Measurements from ENCODE around the gene TRIO. TPM values are rescaled to one million over a fixed set of nuclear protein-coding genes. Genes with fewer than 3 reads are reported as not detected.

Gene TRIO
- total RNA-seq, 1 donor from 2014 or later = 223 TPM

GRCh38 chr5:14134083-14134482 lies 9.1 kb upstream of the TRIO start:
- CTCF ChIA-PET = interaction anchor here (1.2 to 1.7 kb wide), 2 partner anchors 25 to 136 kb away, joined by 3 read pairs; no protein-coding TSS in a partner anchor

GRCh38 chr5:14134771-14135170 lies 8.4 kb upstream of the TRIO start:
- no peak for ATAC-seq (ENCODE audit: low read depth)
- no peaks in the 10 kb centered on the region for H3K36me3 Mint-ChIP-seq (ENCODE audit: low read depth)
- intact Hi-C loops (cut with micrococcal nuclease) = no loop called here
- no peaks in the 10 kb centered on the region for H3K4me1 Mint-ChIP-seq
- H3K27ac Mint-ChIP-seq = no peak overlapping the region
- no peak overlapping the region for H3K4me3 Mint-ChIP-seq
- ChIA-PET POLR2A (no interaction called here), CTCF (interaction anchor here (1.7 kb wide), 1 partner anchor 26 kb away, joined by 3 read pairs; no protein-coding TSS in a partner anchor)
- H3K9me3 Mint-ChIP-seq = peaks cover 10% of the 10 kb centered on the region
- H3K27me3 Mint-ChIP-seq = peaks cover 6% of the 10 kb centered on the region
- TF ChIP-seq CTCF (IDR thresholded peaks at IDR 0.05) = no peak
- no peak for DNase-seq

More at GRCh38 chr5:14134083-14134482, 9.1 kb upstream of the TRIO start:
- no peaks in the 10 kb centered on the region for H3K36me3 Mint-ChIP-seq (ENCODE audit: low read depth)
- no peak overlapping the region for H3K27ac Mint-ChIP-seq
- H3K27me3 Mint-ChIP-seq = peaks cover 5% of the 10 kb centered on the region
- TF ChIP-seq CTCF (IDR thresholded peaks at IDR 0.05) = no peak
- no peak for ATAC-seq (ENCODE audit: low read depth)
- DNase-seq = no peak
- H3K4me3 Mint-ChIP-seq = no peak overlapping the region
- H3K9me3 Mint-ChIP-seq = peaks cover 10% of the 10 kb centered on the region
- H3K4me1 Mint-ChIP-seq = no peaks in the 10 kb centered on the region
- POLR2A ChIA-PET = interaction anchor here (0.6 kb wide), 1 partner anchor 122 kb away, joined by 6 read pairs; no protein-coding TSS in a partner anchor
- intact Hi-C loops (cut with micrococcal nuclease) = no loop called here

GRCh38 chr5:14135621-14136020 lies 7.5 kb upstream of the TRIO start:
- Mint-ChIP-seq H3K4me1 (no peaks in the 10 kb centered on the region), H3K36me3 (ENCODE audit: low read depth) (no peaks in the 10 kb centered on the region), H3K27me3 (peaks cover 6% of the 10 kb centered on the region), H3K27ac (no peak overlapping the region), H3K4me3 (no peak overlapping the region), H3K9me3 (peaks cover 10% of the 10 kb centered on the region)
- ATAC-seq (ENCODE audit: low read depth) (no peak), DNase-seq (no peak)
- intact Hi-C loops (cut with micrococcal nuclease) = no loop called here
- TF ChIP-seq CTCF (IDR thresholded peaks at IDR 0.05) = no peak
- CTCF ChIA-PET = no interaction called here
- POLR2A ChIA-PET = no interaction called here

GRCh38 chr5:14136228-14136627 lies 6.9 kb upstream of the TRIO start:
- H3K4me1 Mint-ChIP-seq = no peaks in the 10 kb centered on the region
- H3K36me3 Mint-ChIP-seq (ENCODE audit: low read depth) = no peaks in the 10 kb centered on the region
- ChIA-PET CTCF (no interaction called here), POLR2A (interaction anchor here (0.6 kb wide), 1 partner anchor 822 kb away, joined by 5 read pairs; no protein-coding TSS in a partner anchor)
- DNase-seq = no peak
- no peak overlapping the region for H3K4me3 Mint-ChIP-seq
- ATAC-seq (ENCODE audit: low read depth) = no peak
- no peak for TF ChIP-seq CTCF (IDR thresholded peaks at IDR 0.05)
- H3K27ac Mint-ChIP-seq = no peak overlapping the region
- intact Hi-C loops (cut with micrococcal nuclease) = no loop called here
- H3K27me3 Mint-ChIP-seq = peaks cover 6% of the 10 kb centered on the region
- H3K9me3 Mint-ChIP-seq = peaks cover 10% of the 10 kb centered on the region

- Mint-ChIP-seq H3K4me1 (peaks cover 7% of the 10 kb centered on the region), H3K36me3 (ENCODE audit: low read depth) (no peaks in the 10 kb centered on the region), H3K27me3 (peaks cover 6% of the 10 kb centered on the region), H3K4me3 (no peak overlapping the region), H3K9me3 (peaks cover 10% of the 10 kb centered on the region), H3K27ac (no peak overlapping the region)
- POLR2A ChIA-PET = interaction anchor here (1.2 kb wide), 1 partner anchor 33 kb away, joined by 5 read pairs; no protein-coding TSS in a partner anchor
- ATAC-seq (ENCODE audit: low read depth) (no peak), DNase-seq (no peak)
- CTCF ChIA-PET = interaction anchor here (0.7 kb wide), 1 partner anchor 131 kb away, joined by 4 read pairs; no protein-coding TSS in a partner anchor
- no peak for TF ChIP-seq CTCF (IDR thresholded peaks at IDR 0.05)
- intact Hi-C loops (cut with micrococcal nuclease) = no loop called here
Measured at GRCh38 chr5:14138608-14139540, 4.3 kb upstream of the TRIO start.
